ENCODE measurements around the gene LAMC1.

LAMC1 gene

DNA sequence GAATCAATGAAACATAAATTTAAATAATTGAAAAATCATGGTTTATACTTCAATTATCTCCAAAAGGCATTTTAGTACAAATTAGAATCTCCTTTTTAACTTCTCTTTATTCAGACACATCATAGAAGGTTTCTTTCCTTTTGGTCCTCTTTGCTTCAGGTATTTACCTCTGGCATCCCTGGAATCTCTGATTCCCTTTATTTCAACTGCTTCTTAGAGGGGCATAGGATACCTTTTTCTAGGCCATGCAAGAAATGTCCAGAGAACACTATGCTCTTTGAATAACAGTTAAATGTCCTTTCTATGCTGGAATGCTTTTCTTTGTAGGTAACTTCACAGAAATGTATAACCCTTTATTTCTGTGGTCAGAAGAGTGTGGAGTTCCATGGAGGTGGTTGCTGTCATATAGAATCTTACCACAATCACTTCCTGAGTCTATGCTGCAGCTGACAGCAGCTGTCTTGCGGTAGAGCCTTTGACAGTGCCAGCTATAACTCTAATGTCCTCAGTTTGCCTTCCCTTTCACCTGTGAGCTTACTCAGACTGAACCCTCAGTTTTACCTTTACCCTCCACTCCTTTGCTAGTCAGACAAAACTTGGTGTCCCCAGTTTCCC, 171.4 kb downstream of the LAMC1 start:
- no peak for DNase-seq (ENCODE audit: low read depth)

DNA sequence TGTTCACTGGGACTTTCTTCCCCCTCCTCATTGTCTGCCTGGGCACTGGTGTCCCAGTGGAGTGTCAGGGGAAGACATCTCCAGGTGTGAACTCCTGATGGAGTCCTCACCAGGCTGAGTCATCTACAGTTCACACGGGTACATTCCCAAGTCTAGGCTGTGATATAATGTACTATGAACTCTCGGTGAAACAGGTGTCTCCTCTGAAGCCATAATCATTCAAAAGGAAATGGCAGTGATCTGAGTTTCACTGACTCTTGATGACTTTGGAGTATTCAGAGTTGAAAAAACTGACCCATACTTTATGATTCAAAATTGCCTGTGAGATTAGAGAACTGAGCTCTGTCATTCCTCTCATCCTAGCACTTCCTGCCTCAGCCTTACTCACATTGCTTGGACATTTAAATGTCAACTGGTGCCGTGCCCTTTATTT, 171.9 kb downstream of the LAMC1 start:
- DNase-seq (ENCODE audit: low read depth): no peak
